Body of pancreas (tissue), 4 donors: ENCODE measurements around the gene HLA-DRB5.

Experiments used
- CTCF ChIP-seq, 7 experiments: fragments of 450-650 bp in 4 of 7; fragments of 200-600 bp in 3 of 7; sonication (generic) in 3 of 7; IDR thresholded peaks; one replicate each; pipeline ENCODE4 v1.5.1; 2016 to 2019; ENCODE audit warnings: antibody characterized with exemption in 7 of 7
- POLR2A ChIP-seq, 3 donors: fragments of 450-650 bp; IDR thresholded peaks; one replicate each; pipeline ENCODE4 v1.6.1; 2016; ENCODE audit warnings: antibody characterized with exemption in 3 of 3, mild to moderate bottlenecking in 2 of 3

DNA sequence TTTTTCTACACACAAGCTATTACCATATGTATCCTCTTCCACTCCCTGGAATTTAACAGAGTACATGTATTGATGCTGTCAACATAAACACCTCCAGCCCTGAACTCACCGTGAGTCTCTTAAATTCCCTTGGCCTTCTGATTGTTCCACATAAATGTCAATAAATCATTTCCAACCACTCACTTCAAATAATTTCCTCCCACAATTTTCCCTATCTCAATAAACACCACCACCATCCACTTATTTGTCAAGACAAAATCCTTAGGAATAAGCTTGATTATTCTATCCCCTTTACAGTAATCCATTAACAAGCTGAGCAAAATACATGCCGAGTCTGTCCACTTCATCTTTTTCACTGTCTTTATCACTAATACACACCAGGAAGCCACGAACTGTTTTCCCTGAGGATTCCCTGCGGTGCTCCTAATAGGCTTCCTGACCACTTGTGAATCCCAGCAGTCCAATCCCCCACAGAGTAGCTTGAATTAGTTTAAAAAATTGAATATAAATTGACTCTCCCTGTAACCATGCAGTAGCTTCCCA is 40.3 kb upstream of the HLA-DRB5 start:
- TF ChIP-seq CTCF (IDR thresholded peaks at IDR 0.05) (no peak), POLR2A (IDR thresholded peaks at IDR 0.05) (no peak)
